Omental fat pad (tissue), 4 donors: ENCODE data around the gene HHAT. TPM values are rescaled to one million over a fixed set of nuclear protein-coding genes. Genes with fewer than 3 reads are reported as not detected.

Experiments used
- ATAC-seq: fragments of 150-250 bp; one replicate; pipeline ENCODE4 v1.9.1; 2016; ENCODE audit warnings: mild to moderate bottlenecking, moderate library complexity; ENCODE audit not compliant: low FRiP score
- DNase-seq: peaks from one replicate; pipeline ENCODE4 v3.0.0-alpha.2; 2019; ENCODE audit warnings: low spot score
- total RNA-seq, 4 donors: library from RNA; depleted of rRNA; stranded (reverse); fragments of >200 nt; gene quantifications; one replicate each; pipeline ENCODE4 v1.1.0, GENCODE V29; 2016
- TF ChIP-seq, protein P1 (sequence below), 3 donors: fragments of 450-650 bp; IDR thresholded peaks; one replicate each; pipeline ENCODE4 v1.5.1; 2016 to 2017; ENCODE audit warnings: antibody characterized with exemption in 3 of 3, mild to moderate bottlenecking in 3 of 3, moderate library complexity in 2 of 3

The HHAT gene
- total RNA-seq, 4 donors from 2014 or later: 3.4 to 7.8 (median 4.6) TPM

DNA sequence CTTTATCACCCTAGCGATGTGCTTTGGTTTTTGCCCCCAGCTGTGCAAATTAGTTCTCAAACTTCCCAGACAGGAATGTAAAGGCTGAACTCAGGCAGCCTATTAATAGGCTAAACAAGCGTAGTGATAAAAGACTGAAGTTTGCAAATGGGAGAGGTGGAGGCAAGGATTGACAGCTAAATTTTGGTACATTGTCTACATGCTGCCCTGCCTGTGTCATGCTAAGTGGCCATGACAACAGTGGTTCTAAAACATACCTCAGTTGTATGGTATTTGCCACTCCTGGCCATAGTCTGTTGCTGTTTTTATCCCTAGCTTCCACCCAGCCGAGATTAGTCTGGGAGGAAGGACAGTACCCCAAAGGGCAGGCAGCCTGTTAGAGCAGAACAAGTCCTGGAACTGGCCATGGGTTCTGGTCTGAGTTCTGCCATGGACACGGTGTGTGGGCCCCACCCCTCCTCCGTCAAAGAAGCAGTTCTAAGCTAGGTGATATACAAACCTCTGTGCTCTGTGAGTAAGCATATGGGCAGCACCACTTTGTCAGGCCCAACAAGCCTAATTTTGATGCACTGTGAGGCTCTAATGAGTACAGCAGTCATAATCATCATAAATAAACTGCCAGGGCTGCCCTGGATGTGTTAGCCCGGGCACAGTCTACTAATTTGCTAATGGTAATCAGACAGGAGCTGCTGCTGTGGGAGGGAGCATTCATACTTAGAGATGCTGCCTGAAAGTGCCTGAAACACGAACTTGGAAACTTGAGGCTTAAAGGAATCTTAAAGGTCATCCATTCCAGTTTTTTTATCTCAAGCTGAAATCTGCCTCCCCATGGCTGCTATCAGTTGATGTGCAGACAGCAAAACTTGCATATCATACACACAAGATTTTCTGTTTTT, 177.1 kb downstream of the HHAT start:
- ATAC-seq (no peak), DNase-seq (no peak)
- TF ChIP-seq, protein P1, sequence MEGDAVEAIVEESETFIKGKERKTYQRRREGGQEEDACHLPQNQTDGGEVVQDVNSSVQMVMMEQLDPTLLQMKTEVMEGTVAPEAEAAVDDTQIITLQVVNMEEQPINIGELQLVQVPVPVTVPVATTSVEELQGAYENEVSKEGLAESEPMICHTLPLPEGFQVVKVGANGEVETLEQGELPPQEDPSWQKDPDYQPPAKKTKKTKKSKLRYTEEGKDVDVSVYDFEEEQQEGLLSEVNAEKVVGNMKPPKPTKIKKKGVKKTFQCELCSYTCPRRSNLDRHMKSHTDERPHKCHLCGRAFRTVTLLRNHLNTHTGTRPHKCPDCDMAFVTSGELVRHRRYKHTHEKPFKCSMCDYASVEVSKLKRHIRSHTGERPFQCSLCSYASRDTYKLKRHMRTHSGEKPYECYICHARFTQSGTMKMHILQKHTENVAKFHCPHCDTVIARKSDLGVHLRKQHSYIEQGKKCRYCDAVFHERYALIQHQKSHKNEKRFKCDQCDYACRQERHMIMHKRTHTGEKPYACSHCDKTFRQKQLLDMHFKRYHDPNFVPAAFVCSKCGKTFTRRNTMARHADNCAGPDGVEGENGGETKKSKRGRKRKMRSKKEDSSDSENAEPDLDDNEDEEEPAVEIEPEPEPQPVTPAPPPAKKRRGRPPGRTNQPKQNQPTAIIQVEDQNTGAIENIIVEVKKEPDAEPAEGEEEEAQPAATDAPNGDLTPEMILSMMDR (IDR thresholded peaks at IDR 0.05): no peak

DNA sequence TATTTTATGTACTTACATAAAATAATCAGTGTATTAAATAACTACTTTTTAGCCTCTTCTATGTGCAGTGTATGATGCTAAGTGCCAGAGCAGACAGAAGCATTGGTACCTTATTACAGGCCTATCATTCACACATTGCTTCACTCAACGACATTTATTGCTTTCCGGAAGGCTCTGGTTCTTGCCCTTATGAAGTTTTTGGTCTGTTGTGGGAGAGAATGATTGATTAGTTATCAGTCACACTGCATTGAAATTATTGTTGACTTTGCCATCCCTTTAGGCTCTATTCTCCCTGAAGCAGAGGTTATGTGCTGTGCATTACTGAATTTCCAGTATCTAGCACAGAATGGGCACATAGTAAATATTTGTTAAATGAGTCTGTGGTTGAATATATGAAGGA, 178.0 kb downstream of the HHAT start:
- TF ChIP-seq, protein P1 (IDR thresholded peaks at IDR 0.05): no peak
- no peak for ATAC-seq
- DNase-seq: no peak

DNA sequence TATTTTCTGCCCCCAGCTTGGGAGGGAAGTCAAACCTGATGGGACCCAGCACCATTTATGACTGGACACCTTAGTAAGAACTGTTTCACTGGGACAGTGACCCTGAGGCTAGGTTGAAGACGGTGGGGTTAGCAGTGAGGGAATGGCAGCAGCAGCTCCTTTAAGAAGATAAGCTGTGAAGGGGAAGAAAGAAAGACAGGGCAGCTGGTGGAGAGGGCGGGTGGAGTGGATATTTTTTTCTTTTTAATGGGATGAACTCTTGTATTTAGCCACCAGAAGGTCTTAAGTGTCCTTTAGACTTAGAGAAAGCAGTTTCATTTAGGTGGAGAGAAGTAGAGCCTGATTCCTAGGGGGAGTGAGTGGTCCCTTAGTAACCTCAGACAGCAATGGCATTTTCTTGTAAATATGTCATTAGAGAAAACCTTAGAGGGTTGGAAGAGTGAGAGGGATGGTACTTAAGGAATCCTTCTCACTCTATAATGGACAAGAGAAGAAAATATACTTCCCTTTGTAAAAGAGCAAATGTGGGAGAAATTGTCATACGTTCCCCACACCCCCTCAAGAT, 187.5 kb downstream of the HHAT start:
- ATAC-seq (no peak), DNase-seq (no peak)

DNA sequence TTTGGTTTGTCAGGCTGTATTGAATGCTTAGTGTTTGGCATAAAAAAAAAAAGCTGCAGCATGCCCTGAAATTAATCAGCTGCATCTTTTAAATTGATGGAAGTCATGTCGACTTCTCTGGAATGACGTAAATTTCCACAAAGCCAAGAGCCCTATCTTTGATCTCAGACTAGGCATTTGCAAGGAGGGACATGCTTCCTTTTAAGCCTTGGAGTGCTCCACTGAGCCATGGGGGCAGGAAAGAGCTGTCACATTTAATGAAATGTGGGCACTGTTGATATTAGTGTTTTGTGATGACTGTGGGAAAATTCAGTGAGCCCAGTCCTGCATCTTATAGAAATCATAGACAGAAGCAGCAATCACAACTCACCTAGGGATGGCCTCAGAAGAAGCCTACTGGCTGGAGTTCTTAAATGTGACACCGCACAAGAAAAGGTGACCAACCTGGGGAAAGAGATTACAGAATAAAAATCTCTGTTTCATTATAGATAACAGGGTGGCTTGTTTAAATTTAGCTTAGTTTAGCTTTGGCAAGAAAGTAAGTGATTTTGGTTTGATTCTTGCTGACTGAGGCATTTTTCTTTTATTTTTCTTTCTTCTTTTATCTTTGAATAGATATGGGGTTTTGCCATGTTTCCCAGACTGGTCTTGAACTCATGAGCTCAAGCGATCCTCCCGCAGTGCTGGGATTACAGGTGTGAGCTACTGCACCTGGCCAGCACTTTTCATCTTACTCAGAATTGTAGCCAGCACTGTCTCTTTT, 188.2 kb downstream of the HHAT start:
- TF ChIP-seq, protein P1 (IDR thresholded peaks at IDR 0.05): no peak
- DNase-seq (no peak), ATAC-seq (no peak)

More for the DNA sequence above, 187.5 kb downstream of the HHAT start:
- TF ChIP-seq, protein P1 (IDR thresholded peaks at IDR 0.05): no peak

DNA sequence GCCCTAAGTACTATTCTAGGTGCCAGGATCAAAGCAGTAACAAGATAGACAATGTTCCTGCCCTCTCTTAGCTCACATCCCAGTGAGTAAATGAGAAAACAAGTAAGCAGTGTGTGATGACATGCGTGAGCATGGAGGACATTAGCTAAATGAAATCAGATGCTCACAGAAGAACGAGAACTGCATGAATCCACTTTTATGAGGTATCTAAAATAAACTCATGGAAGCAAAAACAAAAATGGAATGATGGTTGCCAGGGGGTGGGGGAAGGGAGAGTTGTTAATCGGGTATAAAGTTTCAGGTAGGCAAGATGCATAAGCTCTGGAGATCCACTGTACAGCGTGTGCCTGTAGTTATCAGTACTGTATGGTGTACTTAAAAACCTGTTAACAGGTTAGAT, 195.1 kb downstream of the HHAT start:
- ATAC-seq (no peak), DNase-seq (no peak)
- TF ChIP-seq, protein P1 (IDR thresholded peaks at IDR 0.05): no peak

DNA sequence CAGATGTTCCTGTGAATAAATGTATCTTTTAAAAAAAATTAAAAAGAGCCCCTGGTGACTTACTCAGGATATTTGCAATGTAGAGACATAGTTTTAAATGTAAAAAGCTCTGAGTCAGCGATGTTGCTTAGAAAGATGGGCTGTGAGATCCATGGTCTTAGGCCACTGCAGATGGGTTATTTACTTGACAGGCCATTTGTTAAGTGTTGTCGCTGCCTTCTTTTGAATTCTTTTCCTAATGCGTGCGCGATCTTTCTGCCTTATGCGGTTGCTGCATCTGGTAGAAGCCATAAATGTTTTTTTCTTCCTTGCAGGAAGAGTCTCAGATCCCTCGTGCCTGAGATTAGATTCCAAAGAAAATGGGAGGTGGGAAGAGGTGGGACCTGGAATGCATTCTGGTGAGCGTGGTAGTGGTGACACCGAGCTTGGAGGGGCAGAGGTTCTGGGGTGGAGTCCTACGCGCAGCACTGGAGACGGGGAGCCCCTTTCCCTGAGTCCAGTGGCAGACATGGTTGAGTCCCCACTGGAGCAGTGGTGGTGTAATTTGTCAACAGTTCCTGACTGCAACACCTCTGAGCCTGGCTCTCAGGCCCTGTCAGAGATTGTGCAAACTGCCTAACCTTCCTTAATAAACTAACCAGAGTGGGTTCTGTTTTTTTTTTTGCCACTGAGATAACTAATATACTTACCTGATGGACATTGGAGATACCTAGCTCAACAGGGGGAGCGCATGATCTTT, 197.2 kb downstream of the HHAT start:
- DNase-seq (no peak), ATAC-seq (no peak)
- TF ChIP-seq, protein P1 (IDR thresholded peaks at IDR 0.05): no peak
